Measurements from ENCODE around the gene ZDHHC5.

ZDHHC5 gene, protein sequence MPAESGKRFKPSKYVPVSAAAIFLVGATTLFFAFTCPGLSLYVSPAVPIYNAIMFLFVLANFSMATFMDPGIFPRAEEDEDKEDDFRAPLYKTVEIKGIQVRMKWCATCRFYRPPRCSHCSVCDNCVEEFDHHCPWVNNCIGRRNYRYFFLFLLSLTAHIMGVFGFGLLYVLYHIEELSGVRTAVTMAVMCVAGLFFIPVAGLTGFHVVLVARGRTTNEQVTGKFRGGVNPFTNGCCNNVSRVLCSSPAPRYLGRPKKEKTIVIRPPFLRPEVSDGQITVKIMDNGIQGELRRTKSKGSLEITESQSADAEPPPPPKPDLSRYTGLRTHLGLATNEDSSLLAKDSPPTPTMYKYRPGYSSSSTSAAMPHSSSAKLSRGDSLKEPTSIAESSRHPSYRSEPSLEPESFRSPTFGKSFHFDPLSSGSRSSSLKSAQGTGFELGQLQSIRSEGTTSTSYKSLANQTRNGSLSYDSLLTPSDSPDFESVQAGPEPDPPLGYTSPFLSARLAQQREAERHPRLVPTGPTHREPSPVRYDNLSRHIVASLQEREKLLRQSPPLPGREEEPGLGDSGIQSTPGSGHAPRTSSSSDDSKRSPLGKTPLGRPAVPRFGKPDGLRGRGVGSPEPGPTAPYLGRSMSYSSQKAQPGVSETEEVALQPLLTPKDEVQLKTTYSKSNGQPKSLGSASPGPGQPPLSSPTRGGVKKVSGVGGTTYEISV

DNA sequence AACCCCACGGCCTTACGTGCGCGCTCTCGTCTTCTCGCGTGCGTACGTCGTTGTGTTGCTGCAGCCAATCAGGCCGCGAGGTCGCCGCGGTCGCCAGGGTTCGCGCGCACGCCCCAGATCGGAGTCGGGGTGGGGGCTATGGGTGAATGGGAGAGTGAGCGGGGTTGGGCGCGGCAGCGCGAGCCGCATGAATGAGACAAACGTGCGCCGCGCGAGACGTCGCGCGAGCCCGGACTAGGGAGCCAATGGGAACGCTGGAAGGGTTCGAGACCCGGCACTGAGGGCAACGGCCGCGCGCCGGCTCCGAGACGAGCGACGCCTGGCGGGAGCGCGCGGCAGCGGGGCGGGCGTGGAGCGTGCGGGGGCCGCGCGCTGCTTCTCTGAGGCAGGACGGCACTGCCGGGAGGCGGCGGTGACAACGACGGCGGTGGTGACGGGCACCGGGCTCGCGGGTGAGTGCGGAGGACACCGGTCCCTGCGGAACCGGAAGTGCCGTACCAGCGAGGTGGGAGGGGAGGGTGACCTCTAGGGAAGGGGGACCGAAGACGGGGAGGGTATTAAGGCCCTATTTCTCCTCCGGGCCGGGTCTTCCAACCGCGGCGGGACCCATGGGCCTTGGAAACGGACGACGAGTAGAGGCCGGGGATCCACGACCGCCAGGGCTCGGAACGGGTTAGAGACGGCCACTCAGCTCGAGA is at the start of gene ZDHHC5:
TSS of gene ZDHHC5 (plus strand) at position 379 of the 698 bp plus-strand sequence. CDS start 4,977 bp downstream, outside the sequence.
- peak; percentile 99 for DNase-seq

DNA sequence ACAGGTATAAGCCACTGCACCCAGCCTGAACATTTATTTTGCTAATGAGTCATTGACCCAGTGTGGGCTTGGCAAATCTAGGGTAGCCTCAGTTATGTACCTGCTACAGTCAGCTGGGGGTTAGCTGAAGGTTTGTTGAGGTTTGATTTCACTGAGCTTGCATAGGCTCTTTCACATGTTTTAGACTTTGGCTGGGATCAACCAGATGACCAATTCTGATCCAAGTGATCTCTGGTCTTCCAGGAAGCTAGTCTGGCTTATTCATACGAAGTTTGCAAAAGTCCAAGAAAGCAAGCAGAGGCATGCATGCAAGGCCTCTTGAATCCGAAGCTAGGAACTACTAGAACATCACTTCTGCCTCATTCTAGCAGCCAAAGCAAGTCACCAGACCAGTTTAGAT is 49.5 kb upstream of the ZDHHC5 start:
- no peak for DNase-seq

DNA sequence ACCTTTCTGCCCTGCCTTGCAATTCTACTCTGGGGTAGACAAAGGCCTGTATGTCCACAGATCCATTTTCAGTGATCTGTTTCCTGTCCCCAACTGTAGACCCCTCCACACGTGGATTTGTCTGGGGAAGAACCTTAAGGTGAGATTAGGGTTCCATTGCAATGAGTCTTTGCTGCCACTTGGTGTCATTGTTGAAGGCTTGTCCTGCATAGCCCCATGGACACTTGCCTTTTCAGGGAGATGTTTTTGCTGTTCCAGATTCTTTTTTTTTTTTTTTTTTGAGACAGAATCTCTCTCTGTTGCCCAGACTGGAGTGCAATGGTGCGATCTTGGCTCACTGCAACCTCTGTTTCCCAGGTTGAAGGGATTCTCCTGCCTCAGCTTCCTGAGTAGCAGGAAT is 48.6 kb upstream of the ZDHHC5 start:
- DNase-seq: no peak

DNA sequence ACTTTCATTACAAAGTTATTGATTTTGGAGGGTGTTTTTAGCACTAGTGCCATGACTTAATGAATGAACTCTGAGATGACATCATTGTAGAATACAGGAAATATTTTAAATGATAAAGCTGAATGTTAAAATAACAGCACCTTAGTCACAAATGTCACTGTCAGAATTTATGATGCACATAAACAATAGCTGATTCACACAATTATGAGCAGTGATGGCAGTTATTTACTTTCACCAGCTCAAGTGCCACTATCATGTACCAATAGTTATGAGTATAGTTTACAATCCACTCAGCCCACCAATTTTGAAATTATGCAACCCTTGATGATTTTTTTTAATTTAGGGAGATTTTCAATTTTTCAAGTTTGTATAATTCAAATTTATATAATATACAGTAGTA is 47.4 kb upstream of the ZDHHC5 start:
- no peak for DNase-seq

DNA sequence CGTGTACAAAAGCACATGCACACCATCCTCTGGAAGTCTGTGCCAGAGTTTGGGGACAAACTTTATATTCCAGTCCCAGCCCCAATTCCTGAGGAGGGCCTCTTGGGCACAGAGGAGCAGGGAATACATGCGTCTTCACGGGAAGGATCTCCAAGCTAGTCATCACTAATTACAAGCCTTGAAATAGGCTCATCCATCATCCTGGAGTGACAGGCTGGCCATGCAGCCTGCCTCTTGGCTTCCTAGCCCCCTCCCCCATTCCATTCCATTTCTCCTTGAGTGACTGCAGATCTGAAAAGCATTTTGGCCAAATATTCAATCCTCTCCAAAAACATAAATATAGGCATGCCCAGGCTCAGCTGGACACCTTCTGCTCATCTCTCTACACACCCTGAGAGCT is 45.7 kb upstream of the ZDHHC5 start:
- no peak for DNase-seq

DNA sequence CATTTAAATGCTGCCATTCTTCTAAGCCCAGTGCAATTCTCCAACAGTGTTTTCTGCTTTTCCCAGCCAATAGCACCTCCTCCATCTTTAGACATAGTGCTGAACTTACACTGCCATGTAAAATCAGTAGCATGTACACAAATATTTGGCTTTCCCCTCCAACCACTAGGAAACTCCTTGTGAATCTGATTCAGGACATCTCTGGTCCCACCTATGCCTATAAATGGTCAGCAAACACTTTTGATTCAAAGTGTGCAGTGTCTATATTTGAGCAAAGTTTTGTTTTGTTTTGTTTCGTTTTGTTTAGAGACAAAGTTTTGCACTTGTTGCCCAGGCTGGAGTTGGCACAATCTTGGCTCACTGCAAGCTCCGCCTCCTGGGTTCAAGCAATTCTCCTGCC is 43.0 kb upstream of the ZDHHC5 start:
- DNase-seq: no peak

DNA sequence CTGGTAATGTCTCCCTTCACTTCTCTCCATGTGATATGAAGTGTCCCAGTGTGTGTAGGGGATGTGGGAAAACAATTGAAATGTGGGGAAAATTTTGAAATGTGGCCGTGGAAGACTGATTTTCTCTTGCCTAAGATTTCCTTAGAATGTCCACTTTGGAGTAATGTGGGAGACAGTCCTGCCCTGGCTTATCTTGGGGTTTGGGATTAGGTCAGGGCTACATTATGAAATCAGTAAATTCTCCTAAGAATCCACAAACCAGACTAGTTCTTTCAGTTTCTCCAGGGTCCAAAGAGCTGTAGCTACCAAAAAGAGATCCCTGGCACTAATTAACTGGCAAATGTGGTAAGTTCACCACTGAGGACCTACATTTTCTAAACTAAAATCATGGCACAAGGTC is 41.0 kb upstream of the ZDHHC5 start:
- no peak for DNase-seq

DNA sequence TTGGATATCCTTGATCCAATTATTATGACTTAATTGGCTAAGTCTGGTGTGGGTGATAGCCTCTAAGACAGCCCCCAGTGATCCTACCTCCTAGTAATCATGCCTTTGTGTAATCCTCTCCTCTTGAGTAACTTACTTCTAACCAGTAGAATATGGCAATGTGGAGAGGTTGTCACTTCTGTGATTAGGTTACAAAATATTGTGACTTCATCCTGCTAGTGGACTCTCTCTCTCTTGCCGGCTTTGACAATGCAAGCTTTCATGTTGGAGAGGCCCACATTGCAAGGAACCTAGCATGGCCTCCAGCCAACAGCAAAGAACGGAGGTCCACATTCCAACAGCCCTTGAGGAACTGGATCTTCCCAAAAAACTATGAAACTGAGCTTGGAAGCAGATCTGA is 37.7 kb upstream of the ZDHHC5 start:
- DNase-seq: no peak

DNA sequence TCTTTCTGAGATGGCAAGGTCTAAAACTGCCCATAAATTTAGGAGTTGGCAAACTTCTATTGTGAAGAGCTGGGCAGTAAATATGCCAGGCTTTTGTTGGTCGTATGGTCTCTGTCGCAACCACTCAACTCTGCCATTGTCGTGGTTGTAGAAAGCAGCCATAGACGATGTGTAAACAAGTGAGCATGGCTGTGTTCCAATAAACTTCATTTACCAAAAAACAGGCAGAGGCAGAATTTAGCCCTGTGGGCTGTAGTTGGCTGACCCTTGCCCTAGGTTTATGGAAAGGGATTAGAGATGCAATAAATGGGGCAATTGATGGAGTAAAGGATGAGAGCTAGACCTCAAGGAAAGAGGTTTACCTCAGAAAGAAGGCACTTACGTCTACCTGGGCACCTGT is 35.8 kb upstream of the ZDHHC5 start:
- no peak for DNase-seq

DNA sequence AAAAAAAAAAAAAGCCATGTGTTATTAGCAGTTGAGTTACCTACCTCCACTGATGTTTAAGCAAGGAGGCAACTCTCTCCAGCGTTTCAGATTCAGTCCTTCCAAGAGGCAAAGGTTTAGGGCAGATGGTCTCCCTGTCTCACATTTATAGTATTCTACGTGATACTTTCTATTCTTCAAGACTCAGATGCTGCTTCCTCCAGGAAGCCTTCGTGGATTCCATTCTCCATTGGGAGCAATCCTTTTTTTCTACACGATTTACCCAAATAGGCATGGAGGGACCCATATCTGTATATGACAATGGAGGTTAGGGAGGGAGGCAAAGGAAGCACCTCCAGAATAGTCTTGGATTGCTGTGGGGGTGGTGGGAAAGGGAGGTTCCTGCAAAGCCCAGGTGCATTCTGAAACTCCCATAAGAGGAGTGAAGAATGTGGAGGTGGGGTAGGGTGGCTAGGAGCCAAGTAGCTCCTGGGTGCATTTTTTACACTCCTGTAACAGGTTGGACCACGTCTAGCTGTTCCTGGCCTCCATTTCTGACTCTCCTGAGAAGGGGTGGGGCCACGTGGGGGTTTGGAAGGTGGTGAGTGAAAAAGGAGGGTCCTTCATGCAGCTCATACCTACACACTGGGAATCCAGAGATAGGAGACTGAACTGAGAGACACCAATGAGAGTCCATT is 34.4 kb upstream of the ZDHHC5 start:
- DNase-seq: no peak

DNA sequence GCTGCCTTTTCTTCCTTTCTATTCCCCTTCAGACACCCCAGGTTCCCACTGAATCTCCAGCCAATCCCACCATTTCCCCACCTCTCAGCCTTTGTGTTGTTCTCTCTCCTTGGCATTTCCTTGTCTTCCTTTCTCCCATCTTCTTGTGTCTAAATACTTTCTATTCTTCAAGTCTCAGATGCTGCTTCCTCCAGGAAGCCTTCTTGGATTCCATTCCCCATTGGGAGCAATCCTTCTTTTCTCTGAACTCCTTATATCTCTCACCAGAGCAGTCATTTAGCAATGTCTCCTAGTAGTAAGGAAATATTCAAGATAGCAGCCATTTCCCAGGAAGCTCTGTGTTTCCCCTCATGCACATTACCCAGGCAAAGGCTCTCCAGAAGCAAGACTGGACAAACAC is 33.6 kb upstream of the ZDHHC5 start:
- no peak for DNase-seq

DNA sequence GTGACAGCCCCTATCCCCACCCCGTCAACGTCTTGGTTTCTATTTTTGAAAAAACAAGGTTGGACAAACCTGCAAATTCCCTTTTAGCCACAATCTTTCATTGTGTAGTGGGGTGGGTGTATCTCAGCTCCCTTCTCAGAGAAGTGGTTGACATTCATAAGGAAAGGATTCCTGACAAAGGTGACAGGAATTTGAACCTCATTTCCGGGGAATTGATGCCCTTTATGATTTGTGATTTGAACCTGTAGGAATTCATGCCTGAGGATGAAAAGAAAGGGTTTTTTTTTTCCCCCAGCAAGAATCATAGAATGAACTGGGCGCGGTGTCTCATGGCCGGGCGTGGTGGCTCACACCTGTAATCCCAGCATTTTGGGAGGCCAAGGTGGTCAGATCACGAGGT is 32.7 kb upstream of the ZDHHC5 start:
- no peak for DNase-seq

DNA sequence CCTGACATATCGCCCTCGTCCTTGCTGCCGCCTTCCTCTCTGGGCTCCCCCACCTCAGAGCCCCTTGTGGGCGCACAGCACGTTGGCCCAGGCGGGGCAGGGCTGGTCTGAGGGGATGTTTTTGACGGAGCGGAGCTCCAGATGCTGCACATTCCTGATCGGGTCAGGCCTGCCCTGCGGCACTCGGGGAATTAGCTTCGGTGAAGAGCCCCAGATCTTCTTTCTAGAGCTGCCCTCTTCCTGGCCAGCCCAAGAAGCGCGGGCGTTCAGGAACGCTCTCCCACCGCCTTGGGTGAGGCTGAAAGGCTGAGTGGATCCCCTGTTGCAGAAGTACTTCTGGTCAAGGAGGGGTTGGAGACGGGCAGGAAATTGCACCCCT is 30.3 kb upstream of the ZDHHC5 start:
- DNase-seq: no peak

DNA sequence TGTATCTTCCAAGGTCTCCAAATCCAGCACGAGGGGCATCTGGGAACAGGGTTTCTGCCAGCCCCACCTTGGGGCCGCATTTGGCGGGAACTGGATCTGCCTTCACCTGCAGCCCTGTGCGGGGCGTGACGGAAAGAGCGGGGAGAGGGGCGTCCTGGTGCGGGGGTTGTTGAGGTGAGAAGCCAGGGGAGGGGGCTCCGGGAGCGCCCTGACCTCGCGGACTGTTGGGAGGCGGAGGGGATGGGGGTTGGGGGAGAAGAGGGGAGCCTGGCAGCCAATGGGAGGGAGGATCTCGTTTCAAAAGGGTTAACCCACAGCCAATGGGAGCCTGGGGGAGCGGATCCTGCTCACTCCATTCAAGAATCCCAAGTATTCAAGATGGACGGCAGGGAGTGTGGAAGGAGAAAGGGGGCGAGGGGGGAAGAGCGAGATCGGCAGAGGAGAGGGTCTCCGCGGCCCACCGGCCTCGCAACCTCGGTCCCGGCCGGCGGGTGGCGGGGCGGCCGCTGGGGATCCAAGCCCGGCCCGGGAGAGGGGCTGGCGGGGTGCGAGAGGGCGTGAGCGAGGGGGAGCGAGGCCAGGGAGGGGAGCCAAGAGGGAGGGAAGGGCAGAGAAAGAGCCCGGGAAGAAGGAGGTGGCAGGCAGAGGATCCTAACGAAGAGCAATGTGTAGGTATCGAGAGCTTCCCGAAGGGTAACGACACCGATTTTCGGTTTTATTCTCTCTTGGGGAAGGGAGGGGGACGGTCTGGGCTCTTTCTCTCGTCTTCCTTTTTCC is 29.7 kb upstream of the ZDHHC5 start:
- no peak for DNase-seq

DNA sequence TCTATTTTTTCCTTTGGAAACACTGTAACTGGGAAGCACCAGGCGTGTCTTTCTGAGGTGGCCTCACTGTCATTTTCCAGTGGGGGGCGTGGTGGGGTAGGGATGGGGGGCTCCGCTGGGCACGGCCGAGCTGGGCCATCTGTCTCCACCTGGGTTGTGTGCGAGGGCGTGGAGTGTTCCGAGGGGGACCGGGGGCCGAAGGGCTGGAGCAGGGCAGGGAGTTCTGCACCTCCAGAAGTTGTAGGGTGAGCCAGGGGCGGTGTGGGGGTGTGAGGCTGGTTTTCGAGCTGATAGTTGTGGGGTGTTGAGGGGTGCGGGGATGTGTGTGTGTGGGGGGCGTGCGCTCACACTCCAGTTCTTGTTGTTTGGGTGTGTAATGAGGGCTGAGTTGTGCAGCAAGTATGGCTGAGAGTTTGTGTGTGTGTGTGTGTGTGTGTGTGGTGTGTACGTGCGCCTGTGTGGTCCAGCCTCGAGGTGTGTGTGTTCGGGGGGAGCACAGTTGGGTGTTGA is 29.0 kb upstream of the ZDHHC5 start:
- no peak for DNase-seq

DNA sequence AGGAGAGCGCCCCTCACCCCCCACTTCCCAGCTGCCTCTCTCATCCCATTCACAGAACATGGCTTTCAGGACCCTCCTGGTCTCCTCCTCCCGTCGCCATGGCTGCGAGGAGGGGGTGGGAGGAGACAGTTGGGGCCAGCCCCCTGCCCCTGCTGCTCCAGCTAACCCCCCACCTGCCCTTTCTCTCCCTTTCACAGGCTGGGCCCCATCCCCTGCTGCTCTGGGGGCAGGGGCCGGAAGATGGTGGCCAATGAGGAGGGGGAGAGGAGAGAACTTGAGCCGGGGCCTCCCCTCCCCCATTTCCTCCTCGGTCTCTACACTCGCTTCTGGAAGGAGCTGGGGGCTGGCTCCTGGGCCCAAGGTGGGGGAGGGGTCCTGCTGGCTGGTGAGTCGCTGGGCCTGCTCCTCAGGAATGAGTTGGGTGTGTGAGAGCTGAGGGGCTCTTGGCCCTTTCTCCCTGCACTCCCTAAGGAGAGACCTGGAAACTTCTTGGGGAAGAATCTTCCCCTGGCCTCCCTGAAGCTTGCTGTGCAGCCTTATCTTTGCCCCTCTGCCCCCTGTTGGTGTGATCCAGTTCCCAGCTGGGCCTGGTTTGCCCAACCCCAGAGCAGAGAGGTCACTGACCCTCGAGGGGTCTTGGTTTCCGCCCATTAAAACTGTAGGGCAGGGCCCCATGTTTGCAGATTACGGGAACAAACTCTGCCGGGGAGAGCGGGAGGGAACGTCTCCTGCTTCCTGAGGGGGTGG is 28.4 kb upstream of the ZDHHC5 start:
- DNase-seq: no peak

DNA sequence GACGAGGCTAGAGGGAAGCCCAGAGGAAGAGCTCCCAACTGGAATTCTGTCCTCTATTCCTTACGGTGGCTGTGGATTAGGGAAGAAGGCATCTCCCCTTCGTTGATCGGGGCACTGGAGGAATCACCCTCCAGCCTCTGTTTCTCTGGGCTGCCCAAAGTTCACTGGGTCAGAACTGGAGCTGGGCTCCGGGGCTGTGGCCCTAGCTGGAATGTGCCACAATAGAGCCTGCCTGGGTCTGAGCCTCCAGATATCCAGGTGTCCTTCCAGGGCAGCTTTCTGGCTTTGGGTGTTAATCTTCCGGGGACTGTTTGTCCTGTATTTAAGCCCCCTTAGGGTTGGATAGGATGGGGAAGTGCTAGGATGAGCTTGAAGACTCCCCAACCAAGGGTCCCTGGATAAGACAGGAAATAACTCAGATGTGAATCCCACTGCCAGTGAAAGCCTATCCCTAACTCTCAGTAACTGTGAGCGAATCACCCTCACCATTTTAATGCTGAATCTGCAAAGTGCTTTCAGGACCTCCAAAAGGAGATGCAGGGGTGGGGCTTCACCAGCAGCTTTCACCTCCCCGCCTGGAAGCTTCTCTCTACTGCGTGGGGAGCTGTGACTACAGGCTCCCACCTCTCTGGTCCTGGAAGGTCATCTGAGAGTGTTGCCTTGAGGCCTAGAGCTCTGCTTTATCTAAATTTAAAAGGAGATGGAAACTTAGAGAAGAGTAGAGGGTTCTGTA is 27.7 kb upstream of the ZDHHC5 start:
- no peak for DNase-seq

DNA sequence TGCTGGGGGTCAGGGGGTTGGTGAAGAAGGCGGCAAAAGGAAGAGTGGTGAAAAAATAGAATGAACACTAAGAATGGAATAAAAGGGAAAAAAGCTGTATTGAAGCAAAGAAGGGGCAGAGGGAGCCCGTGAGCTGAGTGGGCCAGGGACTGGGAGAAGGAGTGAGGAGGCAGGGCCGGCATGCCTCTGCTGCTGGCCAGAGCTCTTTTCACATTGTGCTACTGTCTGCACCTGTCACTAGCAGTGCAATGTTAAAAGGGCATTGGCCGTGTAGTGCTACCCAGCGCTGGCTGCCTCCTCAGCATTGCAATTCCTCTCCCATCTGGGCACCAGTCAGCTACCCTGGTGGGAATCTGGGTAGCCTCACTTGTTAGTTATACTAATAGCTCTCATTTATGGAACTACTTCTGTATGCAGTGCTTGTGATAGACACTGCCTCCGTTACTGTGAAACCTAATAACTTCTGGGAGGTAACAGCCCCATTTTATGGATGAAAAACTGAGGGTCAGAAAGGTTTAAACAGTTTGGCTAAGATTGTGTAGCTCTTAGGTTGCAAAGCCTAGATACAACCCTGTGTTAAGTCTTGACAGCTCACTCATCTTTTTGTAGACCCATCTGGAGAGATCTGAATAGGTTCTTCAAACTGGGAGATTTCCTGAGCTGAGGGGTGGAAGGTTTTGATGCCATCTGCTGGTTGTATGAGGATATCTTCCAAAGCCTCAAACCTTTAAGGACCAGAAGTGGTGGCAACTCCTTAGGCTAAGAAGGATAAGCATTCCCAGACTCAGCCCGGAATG is 26.7 kb upstream of the ZDHHC5 start:
- no peak for DNase-seq

DNA sequence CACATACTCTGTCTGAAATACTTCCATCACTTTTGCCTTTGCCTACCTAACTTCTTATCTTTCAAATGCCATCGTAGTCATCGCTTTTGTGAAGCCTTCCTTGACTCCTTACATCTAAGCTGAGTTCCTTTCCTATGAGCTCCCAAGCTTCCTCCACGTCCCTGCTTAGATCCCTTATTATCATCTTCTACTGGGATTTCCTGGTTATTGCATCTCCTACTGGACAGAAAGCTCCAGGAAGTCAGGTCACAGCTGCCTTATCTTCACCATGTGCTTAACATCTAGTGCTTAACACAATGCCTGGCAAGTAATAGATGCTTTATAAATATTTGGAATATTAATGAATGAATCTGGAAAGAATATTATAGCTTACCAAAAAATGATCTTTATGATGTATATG is 24.1 kb upstream of the ZDHHC5 start:
- no peak for DNase-seq
